Kidney epithelial cell (primary cell): Measurements from ENCODE around the gene KIFBP. TPM values are rescaled to one million over a fixed set of nuclear protein-coding genes. Genes with fewer than 3 reads are reported as not detected.

Experiments
- DNase-seq: peaks from one replicate; pipeline ENCODE4 v3.0.0-alpha.2; 2010; ENCODE audit warnings: low read depth
- H3K27me3 ChIP-seq: 2 replicates; pipeline ENCODE4 v1.6.0; 2011; ENCODE audit warnings: low read length; ENCODE audit not compliant: control insufficient read depth, insufficient read depth
- H3K36me3 ChIP-seq: 2 replicates; pipeline ENCODE4 v1.5.1; 2011; ENCODE audit warnings: low read length; ENCODE audit not compliant: control insufficient read depth, insufficient read depth
- H3K4me3 ChIP-seq: 2 replicates; pipeline ENCODE4 v1.5.1; 2011; ENCODE audit warnings: low read depth, mild to moderate bottlenecking, control low read depth, low read length
- CTCF ChIP-seq: IDR thresholded peaks from 2 replicates; pipeline ENCODE4 v1.5.1; 2011; ENCODE audit warnings: mild to moderate bottlenecking, moderate library complexity, low read length, control low read depth, inconsistent platforms; ENCODE audit not compliant: insufficient read depth, poor library complexity, severe bottlenecking
- total RNA-seq: library from RNA; depleted of rRNA; stranded (reverse); fragments of >200 nt; gene quantifications from 2 replicates; pipeline ENCODE4 v1.2.3, GENCODE V29; 2015

KIFBP gene
- total RNA-seq, 1 donor from 2014 or later, result 36.9 TPM

DNA sequence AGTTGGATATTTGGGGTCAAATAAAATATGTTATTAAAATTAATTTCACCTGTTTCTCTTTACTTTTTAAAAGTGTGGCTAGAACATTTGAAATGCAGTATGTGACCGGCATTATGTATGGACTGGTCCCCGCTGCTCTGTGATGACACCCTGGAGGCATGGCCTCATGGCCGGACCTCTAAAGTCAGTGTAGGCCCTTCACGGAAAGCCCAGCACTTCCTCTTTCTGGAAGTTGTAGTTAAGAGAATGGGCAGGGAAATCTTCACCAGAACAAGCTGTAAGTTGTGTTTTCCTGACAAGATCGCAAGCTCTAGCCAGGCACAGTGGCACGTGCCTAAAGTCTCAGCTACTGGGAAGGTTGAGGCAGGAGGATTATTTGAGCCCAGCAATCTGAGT, 61.0 kb downstream of the KIFBP start:
- no peak for TF ChIP-seq CTCF
- no peaks in the 10 kb centered on the region for H3K36me3 ChIP-seq
- DNase-seq, result no peak

DNA sequence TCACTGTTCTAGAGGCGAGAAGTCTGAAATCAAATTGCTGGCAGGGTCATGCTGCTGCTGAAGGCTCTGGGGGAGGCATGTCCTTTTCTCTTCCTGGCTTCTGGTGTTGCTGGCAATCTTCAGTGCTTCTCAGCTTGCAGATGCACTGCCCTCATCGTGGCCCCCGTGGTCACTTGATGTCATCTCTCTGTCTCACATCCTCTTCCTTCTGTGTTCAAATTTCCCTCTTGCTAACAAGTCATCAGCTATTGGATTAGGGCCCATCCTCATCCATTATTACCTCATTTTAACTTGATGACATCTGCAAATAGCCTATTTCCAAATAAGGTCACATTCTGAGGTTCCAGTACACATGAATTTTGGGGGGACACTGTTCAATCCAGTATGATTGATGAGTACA, 62.7 kb downstream of the KIFBP start:
- Histone ChIP-seq H3K4me3 (no peak overlapping the region), H3K36me3 (no peaks in the 10 kb centered on the region), H3K27me3 (no peaks in the 10 kb centered on the region)
- TF ChIP-seq CTCF, result no peak
- DNase-seq, result no peak

More for the DNA sequence above, 61.0 kb downstream of the KIFBP start:
- H3K4me3 ChIP-seq, result no peak overlapping the region
- no peaks in the 10 kb centered on the region for H3K27me3 ChIP-seq

DNA sequence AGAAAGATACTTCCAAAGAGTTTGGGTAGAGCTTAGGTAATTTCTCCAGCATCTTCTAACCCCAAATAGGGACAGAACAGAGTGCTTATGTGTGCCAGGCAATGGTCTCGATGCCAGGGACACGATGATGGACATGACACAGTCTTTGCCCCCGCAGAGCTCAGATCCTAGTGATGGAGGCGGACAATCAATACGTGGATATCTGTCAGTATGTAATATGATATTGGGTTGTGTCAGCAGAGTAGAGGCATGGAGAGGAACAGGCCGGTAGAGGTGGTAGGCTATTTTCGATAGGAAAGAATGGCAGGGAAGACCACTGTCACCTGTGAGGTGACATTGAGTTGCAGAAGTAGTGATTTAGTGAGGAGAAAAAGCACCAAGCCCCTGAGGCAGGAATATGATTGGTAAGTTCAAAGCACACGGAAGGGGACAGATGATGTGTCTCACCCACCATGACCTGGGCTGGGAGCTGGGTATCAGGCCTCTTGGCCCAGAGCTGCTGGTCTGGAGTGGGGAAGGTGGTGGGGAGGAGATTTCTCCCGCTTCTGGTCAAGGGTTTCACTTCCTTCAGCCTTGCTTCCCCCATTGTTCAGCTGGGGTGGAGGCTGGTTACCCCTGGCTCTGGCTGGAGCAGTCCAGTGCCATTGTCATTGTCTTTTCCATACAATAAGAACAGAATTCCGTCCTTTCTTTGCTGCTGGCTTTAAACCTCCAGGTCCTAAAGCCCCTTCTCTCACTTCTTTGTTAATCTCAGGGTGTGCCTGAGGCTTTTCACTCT, 63.3 kb downstream of the KIFBP start:
- DNase-seq, result no peak
- Histone ChIP-seq H3K27me3 (no peaks in the 10 kb centered on the region), H3K4me3 (no peak overlapping the region), H3K36me3 (no peaks in the 10 kb centered on the region)
- TF ChIP-seq CTCF, result no peak

DNA sequence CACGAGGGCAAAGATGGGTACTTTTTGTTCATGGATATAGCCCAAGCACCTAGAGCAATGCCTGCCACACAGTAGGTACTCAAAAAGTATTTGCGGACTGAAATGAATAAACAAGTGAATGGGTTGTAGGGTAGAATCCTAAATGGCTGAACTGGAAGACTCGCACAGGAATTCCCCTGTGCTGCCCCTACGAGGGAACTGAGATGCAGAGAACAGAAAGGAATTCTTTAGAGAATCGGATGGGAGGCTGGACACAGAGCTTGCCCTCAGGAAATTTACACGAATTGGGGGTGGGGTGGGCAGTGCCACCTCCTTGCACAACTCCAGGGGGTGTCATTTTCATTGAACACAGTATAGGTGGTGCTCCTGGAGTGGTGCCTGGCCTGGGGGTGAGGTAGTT, 64.1 kb downstream of the KIFBP start:
- no peak for DNase-seq
- TF ChIP-seq CTCF, result no peak

GRCh38 chr10:69055241-69055640, 66.6 kb downstream of the KIFBP start:
- no peak for TF ChIP-seq CTCF
- DNase-seq, result no peak
- Histone ChIP-seq H3K27me3 (no peaks in the 10 kb centered on the region), H3K36me3 (no peaks in the 10 kb centered on the region), H3K4me3 (no peak overlapping the region)

More for the DNA sequence above, 64.1 kb downstream of the KIFBP start:
- Histone ChIP-seq H3K27me3 (no peaks in the 10 kb centered on the region), H3K36me3 (no peaks in the 10 kb centered on the region), H3K4me3 (no peak overlapping the region)

DNA sequence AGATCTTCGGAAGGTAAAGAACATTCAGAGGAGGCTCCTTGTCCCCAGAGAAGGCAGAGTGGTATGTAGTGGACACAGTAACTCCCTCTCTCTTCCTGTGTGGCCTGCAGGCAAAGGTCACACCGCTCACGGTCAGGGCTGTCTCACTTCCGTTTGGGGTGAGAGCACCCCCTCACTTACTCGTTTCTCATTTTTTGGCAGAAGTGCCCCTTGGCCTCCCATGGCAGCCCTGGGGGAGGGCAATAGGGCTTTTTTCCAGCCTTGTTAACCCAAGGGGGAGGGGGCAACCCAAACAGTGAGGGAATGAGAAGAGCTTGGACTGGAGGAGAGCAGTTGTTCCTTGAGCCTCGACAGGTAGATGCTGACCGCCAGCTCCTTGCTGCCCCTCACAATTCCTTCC, 67.5 kb downstream of the KIFBP start:
- DNase-seq, result no peak
- Histone ChIP-seq H3K36me3 (no peaks in the 10 kb centered on the region), H3K4me3 (no peak overlapping the region), H3K27me3 (no peaks in the 10 kb centered on the region)
- TF ChIP-seq CTCF, result no peak
